ENCODE data around the gene PLCH1.

Gene PLCH1

DNA sequence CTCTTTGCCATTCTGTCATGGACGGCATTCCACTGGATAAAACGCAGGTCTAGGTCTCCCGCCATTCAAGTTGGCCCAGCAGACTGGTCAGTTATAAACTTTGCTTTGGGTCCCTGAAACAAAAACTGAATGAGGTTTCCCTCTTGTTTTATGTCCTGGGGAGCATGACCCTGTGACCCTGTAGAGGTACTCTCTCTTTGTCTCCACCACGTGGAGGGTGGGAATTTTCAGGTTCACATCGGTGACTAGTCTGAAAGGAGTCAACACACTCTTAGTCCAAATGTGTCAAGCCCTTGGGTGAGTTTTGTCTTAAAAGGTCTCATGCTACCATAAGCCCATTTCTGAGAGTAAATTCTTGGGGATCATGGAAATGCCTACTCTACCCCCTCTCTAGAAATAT lies 139.9 kb downstream of the PLCH1 start:
- DNase-seq (ENCODE audit: low spot score): no peak

DNA sequence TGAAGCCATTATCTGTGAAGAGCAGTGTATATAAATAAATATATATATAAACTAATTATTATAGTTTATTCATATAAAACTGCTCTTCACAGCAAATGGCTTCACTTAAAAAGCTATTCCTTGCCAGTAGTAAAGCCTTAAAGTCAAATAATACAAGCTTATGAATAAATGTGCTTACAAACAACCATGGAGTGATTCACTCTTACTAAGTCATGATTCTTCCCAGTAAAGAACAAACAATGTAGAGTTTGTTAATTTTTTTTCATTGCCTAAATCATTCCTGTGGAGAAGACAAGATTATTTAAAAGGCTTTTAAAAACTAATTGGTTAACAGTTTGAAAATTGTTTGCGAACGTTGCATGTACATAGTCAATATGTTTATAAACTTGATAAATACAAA lies 140.7 kb downstream of the PLCH1 start:
- DNase-seq (ENCODE audit: low spot score): no peak

DNA sequence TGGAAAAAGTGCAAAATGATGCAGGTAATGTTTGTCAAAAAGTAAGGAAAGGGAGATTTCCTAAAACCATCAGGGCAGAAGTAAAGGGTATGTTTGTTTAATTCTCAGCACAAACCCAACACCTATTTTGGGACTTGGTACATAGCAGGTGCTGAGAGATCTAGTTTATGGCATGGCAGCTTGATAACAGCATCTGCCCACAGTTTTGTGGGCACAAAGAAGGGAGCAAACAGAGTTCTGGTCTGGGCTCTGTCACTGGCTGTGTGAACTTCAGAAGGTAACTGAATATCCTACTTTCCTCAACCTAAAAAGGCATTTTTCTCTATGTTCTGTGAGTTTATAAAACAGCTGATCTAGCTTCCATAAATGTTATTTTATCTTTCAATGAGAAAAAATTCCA lies 141.6 kb downstream of the PLCH1 start:
- no peak for DNase-seq (ENCODE audit: low spot score)

DNA sequence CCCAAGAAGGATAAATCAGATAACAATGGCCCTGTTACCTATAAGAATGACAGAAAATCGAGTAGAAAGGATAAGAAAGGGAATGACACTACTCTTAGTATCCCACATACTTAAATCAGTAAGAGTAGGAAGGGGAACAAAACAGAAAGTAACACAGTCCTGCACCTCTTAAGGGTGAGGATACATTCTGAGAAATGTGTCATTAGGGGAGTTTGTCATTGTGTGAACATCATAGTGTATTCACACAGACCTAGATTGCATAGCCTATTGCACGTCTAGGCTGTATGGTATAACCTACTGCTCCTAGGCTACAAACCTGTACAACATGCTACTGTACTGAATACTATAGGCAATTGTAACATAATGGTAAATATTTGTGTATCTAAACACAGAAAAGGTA lies 142.6 kb downstream of the PLCH1 start:
- no peak for DNase-seq (ENCODE audit: low spot score)

- DNase-seq (ENCODE audit: low spot score): no peak
Measured at GRCh38 chr3:155598671-155599070, 146.2 kb downstream of the PLCH1 start.

GRCh38 chr3:155596615-155597014 lies 148.3 kb downstream of the PLCH1 start:
- DNase-seq (ENCODE audit: low spot score): no peak

- no peak for DNase-seq (ENCODE audit: low spot score)
Measured at GRCh38 chr3:155595371-155595770, 149.5 kb downstream of the PLCH1 start.

- DNase-seq (ENCODE audit: low spot score): no peak
Measured at GRCh38 chr3:155594526-155595187, 150.2 kb downstream of the PLCH1 start.

GRCh38 chr3:155587581-155587980 lies 157.3 kb downstream of the PLCH1 start:
- no peak for DNase-seq (ENCODE audit: low spot score)

- no peak for DNase-seq (ENCODE audit: low spot score)
Measured at GRCh38 chr3:155585384-155585783, 159.5 kb downstream of the PLCH1 start.

DNA sequence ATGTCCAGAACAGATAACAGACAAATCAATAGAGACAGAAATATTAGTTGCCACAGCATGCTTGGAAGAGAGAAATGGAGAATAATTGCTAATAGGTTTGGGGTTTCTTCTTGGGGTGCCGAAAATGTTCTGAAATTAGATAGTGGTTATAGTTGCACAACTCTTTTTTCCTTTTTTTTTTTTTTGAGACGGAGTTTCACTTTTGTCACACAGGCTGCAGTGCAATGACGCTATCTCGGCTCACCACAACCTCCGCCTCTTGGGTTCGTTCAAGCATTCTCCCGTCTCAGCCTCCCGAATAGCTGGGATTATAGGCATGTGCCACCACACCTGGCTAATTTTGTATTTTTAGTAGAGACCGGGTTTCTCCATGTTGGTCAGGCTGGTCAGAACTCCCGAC lies 163.3 kb downstream of the PLCH1 start:
- no peak for DNase-seq (ENCODE audit: low spot score)

GRCh38 chr3:155572085-155572484 lies 172.8 kb downstream of the PLCH1 start:
- peak; percentile 9 for DNase-seq (ENCODE audit: low spot score)

DNA sequence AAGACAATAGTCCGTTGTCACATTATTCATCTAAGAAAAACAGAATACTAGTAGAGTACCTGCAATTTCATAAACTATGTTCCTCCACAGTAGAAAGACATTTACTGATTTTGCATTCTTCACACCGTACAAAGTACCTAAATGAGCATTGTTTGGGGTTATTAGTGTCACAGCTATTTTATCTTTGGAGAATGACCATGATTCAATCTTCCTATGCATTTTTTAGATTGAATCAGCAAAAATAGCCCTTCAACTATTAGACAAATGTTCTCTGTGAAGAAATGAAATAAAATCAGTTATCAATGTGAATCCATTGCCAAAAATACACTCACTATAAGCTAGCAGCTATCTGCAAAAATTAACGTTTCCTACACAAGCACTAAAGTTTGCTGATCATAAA lies 176.6 kb downstream of the PLCH1 start:
- DNase-seq (ENCODE audit: low spot score): no peak

- DNase-seq (ENCODE audit: low spot score): no peak
Measured at GRCh38 chr3:155560594-155560993, 184.3 kb downstream of the PLCH1 start.

DNA sequence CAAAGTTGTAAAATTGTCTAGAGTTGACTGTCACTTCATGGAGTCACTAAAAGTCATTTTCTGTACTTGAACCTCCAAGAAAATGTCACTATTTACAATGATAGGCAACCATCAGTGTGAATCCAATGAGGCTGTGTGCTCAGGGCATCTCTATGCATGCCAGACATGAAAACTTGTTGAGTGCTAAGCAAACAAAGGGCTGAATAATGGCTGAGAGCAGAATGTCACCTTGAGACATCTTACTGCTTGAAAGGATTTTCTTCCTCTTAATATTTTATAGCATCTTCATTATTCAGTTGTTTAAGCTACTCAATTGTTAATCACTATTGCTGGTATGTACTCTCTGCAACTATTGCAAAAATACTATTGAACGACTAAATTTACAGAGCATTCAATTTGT lies 184.7 kb downstream of the PLCH1 start:
- no peak for DNase-seq (ENCODE audit: low spot score)

- DNase-seq (ENCODE audit: low spot score): no peak
Measured at GRCh38 chr3:155556531-155556930, 188.3 kb downstream of the PLCH1 start.

DNA sequence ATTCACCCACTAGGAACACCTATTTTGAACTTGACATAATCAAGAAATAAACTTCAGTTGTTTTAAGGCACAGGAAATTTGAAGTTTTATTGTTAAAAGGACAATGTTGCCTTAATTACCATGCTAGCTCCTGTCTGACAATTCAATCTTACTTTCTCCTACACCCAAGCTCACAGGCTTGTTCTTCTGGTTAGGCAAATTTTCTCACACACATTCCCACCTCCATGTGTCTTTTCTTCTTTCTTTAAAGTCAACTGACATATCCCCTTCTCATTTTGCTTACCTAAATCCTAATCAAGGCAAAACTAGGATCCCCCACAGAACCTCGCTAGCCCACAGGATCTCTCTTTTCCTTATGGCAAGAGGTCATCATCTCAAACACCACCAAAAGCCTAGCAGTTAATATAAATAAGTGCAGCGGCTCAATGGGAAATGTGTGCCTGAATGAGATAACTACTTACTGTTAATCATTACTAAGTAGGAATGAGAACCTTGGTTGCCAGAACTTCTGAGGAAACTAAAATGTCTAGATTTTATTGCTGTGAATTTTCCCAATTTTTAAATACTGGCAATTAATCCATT lies 189.3 kb downstream of the PLCH1 start:
- no peak for DNase-seq (ENCODE audit: low spot score)

GRCh38 chr3:155554777-155555451 lies 190.0 kb downstream of the PLCH1 start:
- no peak for DNase-seq (ENCODE audit: low spot score)

DNA sequence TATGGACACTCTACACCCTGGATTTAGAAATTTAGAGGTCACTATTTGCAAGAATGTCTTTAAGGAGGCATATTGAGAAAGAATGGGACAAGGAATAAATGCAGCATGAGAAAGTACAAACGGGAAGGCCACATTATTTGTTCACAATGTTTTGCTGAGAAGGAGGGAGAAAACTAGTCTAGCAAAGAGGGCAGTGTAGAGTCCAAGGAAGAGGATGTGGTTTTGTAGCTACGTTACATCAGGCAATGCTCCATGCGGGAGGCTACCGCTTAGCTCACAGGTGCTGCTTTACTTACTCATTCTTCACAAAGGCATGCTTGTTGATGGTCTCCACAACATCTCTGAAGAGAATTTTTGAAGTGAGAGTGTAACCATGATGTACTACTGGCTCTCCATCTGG lies 191.1 kb downstream of the PLCH1 start:
- DNase-seq (ENCODE audit: low spot score): no peak

- no peak for DNase-seq (ENCODE audit: low spot score)
Measured at GRCh38 chr3:155553326-155553725, 191.5 kb downstream of the PLCH1 start.

- DNase-seq (ENCODE audit: low spot score): no peak
Measured at GRCh38 chr3:155550391-155550790, 194.5 kb downstream of the PLCH1 start.

- DNase-seq (ENCODE audit: low spot score): no peak
Measured at GRCh38 chr3:155549087-155549486, 195.8 kb downstream of the PLCH1 start.

DNA sequence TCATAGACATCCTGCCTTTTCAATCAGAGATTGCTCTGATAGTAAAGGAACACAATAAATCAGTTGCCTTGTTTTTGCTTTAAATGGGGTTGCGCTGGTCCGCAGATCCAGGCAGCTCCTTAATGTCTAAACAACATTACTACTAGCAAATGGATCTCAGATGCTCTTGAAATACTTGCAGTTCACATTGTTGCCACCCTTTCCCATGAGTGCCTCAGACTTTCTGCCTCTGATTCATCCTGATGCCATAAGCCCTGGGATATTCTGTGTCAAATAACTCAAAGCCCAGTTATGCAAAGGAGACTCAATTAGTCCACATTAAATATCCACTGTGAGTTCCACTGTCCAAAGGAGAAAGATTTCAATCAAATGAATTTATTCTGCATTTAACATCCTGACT lies 196.7 kb downstream of the PLCH1 start:
- no peak for DNase-seq (ENCODE audit: low spot score)

DNA sequence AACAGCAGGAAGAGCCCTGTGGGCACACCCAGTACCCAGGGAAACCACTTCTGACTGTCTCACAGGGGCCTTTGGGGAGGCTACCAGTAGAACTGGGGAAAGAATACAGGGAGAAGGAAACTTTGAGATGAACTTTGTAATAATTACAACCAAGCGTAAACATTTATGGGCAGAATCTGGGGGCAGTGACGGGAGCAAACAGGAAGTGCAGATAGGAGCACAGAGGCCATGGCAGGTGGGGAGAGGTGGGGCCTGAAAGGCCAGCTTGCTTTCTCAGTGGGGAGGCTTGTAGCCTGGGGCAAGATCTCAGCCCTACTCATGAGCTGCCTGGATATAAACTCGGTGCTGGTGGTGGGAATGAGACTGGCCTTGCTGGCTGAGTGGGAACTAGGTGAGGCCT lies 209.8 kb downstream of the PLCH1 start:
- no peak for DNase-seq (ENCODE audit: low spot score)
